HG03354 (cell line): ENCODE data around the gene BCKDHA.
"Not testable (repeated sequence)": the region's sequence is repeated elsewhere in the genome, so short reads cannot be mapped to it uniquely, and the experiment has no call there.

Source experiments
- ATAC-seq: cut with Tn5 transposase; IDR thresholded peaks from one replicate; pipeline ENCODE4 v1.9.1; 2021; ENCODE audit warnings: mild to moderate bottlenecking; ENCODE audit not compliant: unreplicated experiment, poor library complexity, severe bottlenecking

The BCKDHA gene

DNA sequence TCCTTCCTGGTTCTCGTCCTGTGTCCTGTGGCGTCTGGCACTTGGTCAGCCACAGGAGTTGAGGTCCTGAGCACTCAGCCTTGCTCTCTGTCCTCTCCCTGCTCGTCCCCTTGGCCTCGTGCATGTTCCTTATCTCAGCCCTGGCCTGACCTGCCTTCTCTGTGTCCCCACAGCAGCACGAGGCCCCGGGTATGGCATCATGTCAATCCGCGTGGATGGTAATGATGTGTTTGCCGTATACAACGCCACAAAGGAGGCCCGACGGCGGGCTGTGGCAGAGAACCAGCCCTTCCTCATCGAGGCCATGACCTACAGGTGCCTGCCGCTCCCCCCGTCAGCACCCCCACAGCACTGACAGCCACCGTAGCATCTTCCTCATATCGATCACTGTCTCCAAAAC is 24.8 kb downstream of the BCKDHA start:
- ATAC-seq, result no peak

DNA sequence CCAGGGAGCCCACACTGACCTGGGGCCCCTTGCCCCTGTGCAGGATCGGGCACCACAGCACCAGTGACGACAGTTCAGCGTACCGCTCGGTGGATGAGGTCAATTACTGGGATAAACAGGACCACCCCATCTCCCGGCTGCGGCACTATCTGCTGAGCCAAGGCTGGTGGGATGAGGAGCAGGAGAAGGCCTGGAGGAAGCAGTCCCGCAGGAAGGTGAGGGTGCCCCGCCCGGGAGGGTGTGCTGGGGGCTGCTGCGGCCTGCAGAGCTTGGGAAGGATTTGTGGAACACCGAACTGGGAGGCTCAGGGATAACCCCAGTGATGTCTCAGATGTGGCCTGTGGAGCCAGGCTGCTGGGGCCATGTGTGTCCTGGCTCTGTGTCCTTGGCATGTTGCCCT is 25.3 kb downstream of the BCKDHA start:
- ATAC-seq, result no peak

- no peak for ATAC-seq
Measured at GRCh38 chr19:41424335-41425173, 26.9 kb downstream of the BCKDHA start.

DNA sequence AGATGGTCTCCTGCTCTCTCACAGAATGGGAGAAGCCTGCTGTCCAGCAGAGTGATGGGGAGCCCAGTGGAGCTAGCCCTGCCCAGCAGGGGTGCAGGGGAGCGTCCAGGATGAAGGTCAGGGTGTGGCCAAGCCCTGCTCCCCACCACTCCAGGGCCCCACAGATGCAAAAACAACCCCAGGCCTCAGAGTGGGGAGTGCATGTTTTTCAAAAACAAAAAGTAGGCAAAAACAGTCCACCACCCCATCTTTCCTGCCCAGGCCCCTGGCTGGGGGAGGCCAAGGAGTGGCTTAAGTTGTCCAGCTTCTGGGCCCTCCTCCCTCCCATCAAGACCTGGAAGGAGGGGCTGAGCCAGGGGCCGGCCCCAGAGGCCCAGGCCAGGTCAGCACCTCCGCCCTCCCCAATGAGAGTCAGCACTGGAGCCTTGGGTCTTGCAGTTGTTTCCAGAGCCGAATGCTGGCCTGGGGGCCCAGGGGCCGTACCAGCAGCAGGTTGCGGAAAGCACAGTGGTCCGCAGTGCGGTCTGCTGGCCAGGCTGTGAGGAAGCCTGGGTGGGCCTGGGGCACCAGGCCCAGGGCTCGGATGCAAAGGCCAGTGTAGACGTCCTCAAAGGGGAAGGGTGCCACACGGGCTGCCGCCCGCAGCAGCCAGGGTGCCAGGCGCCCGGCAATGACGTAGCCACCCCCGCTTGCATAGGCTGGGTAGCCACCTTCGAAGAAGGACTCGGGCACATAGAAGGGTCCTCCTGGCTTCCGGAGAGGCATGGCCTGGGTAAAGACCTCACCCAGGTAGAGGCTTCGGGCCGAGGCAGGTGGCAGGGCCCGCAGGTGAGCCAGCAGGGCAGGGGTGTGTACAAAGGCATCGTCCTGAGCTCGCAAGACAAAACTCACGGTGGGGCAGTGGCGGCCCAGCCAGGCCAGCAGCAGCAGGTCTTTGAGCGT is 27.8 kb downstream of the BCKDHA start:
- ATAC-seq, result no peak

- no peak for ATAC-seq
Measured at GRCh38 chr19:41426116-41426841, 28.7 kb downstream of the BCKDHA start.

DNA sequence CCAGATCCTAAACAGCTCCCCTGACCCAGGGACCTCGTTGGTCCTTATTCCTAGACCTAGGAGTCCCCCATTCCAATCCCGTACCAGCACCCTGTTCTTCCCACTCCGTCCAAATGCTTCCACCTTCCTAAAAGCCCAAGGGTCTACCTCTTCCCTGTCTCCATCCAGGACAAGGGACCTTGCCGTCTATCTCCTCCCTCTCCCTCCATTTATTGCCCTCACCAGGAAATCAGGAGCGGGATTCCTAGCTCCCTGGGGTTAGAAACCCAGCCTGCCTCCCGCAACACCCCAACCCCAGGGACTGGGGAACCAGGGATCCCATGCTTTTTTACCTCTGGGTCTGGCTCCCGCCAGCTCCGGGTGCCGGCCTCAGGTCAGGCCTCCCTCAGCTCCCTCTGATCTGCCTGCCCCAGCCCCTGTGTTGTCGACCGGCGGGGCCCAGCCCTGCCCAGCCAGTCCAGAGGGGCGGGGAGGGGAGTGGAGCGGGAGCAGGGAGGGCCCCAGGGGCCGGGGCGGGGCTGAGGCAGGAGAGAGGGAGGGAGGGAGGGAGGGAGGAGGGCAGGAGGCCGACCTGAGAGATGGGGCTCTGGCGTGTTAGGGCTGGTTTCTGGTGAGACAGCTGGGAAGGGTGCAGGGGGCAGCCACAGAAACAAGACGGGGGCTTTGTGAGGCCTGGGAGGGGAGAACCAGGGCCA is 29.5 kb downstream of the BCKDHA start, which contains the start of gene B3GNT8:
Gene B3GNT8, minus strand, starts transcription at position 423 of the 695 bp plus-strand sequence. CDS start 596 bp downstream, outside the sequence.
- no peak for ATAC-seq

GRCh38 chr19:41427647-41428480 is 30.2 kb downstream of the BCKDHA start:
- ATAC-seq, result no peak

DNA sequence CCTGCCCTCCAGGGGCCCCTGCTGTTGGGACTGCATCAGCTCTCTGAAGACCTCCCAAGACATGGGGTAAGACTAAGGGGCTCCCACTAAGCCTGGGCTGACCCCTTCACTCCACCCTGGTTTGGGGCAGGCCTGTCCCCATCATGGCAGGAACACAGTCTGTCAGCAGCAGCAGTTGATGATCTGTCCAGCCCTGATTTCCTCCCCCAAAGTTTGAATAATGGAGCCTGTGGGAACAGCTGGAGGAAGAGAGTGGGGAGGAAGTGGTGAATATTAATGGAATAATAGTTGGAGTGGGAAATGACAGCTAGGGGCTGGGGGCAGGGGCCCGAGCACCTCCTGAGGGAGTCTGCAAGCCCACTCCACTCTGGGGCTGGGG is 30.9 kb downstream of the BCKDHA start:
- no peak for ATAC-seq

- ATAC-seq, result no peak
Measured at GRCh38 chr19:41430922-41431321, 33.3 kb downstream of the BCKDHA start.

DNA sequence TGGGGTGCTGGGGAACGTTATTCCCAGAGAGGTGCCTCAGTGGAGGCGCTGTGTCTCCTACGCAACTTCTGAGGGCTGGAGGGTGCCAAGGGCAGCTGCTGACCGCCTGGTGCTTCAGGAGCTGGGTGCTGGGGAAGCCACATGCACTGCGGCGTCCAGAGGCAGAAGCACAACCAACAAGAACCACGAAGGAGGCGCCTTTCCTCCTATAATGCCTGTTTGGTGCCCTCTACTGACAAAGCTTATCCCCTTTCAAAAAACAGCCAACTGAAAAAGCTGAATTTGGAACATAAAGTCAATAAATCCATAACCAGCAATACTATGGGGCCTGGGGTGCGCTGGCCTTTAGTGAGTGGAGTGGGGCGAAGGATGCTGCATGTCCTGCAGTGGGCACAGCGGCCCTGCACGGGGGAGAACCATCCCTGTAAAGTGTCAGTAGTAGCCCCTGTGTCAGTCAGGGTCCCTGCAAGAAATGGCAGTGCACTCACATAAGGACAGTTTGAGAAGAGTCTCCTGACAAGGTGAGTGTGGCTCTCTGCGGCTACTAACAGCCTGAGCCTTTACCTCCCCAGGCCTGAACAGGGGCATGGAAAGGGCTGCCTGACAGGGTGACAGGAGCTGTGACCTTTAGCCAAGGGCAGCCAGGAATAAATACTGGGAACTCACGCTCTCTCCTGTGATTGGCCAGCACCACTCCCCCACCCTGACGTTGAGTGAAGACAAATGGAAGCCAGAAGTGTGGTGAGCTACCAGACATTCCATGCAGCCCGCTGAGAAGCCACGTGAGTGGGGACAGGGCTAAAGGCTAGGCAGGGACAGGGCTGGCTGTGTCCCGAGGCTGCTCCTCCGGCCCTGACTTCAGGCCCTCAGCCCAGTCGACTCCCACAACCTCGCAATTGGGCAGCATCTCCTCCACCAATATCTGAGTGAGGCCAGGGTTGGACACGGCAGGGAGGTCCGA is 34.1 kb downstream of the BCKDHA start:
- no peak for ATAC-seq

- no peak for ATAC-seq
Measured at GRCh38 chr19:41433171-41433570, 35.6 kb downstream of the BCKDHA start.

GRCh38 chr19:41434450-41434849 is 36.8 kb downstream of the BCKDHA start:
- no peak for ATAC-seq

DNA sequence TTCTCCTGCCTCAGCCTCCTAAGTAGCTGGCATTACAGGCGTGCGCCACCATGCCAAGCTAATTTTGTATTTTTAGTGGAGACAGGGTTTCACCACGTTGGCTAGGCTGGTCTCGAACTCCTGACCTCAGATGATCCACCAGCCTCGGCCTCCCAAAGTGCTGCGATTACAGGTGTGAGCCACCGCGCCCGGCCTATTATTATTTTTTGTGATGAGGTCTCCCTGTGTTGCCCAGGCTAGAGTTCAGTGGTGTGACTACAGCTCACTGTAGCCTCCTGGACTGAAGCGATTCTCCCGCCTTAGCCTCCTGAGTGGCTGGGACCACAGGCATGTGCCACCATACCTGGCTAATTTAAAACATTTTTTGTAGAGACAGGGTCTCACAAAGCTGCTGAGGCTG is 37.8 kb downstream of the BCKDHA start:
- ATAC-seq, result not testable (repeated sequence)

DNA sequence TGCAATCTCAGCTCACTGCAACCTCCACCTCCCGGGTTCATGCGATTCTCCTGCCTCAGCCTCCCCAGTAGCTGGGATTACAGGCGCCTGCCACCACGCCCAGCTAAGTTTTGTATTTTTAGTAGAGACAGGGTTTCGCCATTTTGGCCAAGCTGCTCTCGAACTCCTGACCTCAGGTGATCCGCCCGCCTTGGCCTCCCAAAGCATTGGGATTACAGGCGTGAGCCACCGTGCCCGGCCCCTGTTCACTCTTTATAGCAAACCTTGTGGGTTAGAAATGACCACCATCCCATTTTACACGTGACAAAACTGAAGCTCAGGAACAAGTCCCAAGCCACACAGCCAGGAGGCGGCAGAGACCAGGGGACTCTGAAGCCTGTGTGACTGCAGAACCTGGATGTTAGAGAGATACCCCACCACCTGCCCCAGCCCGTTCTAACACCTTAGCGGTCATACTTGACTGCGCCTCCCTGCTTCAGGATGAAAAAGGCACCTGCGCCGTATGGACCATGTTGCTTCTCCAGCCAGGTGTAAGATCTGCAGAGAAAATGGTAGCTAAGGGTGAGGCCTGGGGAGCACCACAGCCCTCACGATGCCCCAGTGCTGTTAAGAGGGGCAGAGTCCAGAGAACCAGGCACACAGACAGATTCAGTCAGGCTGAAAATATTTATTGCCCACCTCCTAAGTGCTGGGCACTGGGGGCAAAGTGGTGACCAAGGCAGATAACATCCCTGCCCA is 38.5 kb downstream of the BCKDHA start:
- ATAC-seq, result no peak

DNA sequence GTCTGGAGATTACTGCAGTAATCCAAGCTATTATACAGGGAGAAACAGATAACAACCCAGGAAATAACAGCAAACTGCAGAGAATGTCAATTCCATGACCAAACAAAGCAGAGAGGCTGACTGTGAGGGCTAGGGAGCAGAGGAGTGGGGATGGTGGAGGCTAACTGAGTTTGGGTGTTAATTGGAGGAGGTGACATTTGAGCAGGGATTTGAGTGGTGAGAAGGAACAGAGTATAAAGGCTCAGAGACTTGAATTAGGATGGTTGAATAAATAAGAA is 39.0 kb downstream of the BCKDHA start:
- ATAC-seq, result no peak

- ATAC-seq, result no peak
Measured at GRCh38 chr19:41437944-41438574, 40.4 kb downstream of the BCKDHA start.
